WTC11 (cell line): Measurements from ENCODE around the gene PYCR2.

Experiments
- JUN ChIP-seq: sonication (generic); formaldehyde crosslinking; IDR thresholded peaks from 2 replicates; pipeline ENCODE4 v1.8.0; 2023; ENCODE audit warnings: mild to moderate bottlenecking, missing genetic modification reagents
- NFYB ChIP-seq: sonication (generic); formaldehyde crosslinking; conservative IDR thresholded peaks from 2 replicates; pipeline ENCODE4 v1.8.0; 2022; ENCODE audit warnings: low read depth, missing genetic modification reagents
- ZBTB21 ChIP-seq: sonication (generic); formaldehyde crosslinking; IDR thresholded peaks from 2 replicates; pipeline ENCODE4 v1.8.1; 2023; ENCODE audit warnings: mild to moderate bottlenecking, missing genetic modification reagents, borderline replicate concordance
- ZNF416 ChIP-seq: fragments of 250-450 bp; sonication (Bioruptor Pico); IDR thresholded peaks from 2 replicates; pipeline ENCODE4 v1.9.0; 2021; ENCODE audit warnings: mild to moderate bottlenecking, inconsistent platforms
- TF ChIP-seq, protein P1 (sequence below): fragments of 200-600 bp; IDR thresholded peaks from 2 replicates; pipeline ENCODE4 v1.8.0; 2022; ENCODE audit warnings: antibody characterized with exemption
- TF ChIP-seq, protein P2 (sequence below): sonication (generic); formaldehyde crosslinking; IDR thresholded peaks from 2 replicates; pipeline ENCODE4 v1.8.1; 2022; ENCODE audit warnings: mild to moderate bottlenecking, moderate library complexity, missing genetic modification reagents
- TF ChIP-seq, protein P3 (sequence below): sonication (generic); formaldehyde crosslinking; IDR thresholded peaks from 2 replicates; pipeline ENCODE4 v1.8.1; 2023; ENCODE audit warnings: mild to moderate bottlenecking, missing genetic modification reagents, moderate library complexity
- TF ChIP-seq, protein P4 (sequence below): sonication (generic); formaldehyde crosslinking; IDR thresholded peaks from 2 replicates; pipeline ENCODE4 v1.8.1; 2022; ENCODE audit warnings: low read depth, mild to moderate bottlenecking, moderate library complexity, missing genetic modification reagents, borderline replicate concordance
- TF ChIP-seq, protein P5 (sequence below): sonication (generic); formaldehyde crosslinking; IDR thresholded peaks from 2 replicates; pipeline ENCODE4 v1.8.1; 2022; ENCODE audit warnings: low read depth, missing genetic modification reagents, borderline replicate concordance

DNA sequence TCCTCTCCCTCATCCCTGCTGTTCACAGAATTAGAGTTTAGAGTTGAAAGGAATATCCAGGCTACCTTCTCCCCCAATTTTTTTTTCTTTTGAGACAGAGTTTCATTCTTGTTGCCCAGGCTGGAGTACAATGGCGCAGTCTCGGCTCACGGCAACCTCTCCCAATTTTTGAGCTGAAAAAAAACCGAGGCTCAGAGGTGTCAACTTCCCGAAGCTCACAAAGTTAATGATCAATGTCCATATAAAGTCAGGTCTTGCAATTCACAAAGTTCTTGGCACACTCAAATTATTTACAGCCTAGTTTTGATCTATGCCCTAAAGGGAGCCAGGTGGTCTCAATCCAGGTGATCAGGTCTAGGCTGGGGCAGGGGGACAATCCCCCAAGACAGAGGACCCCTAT, 34.3 kb downstream of the PYCR2 start:
- no peak for TF ChIP-seq JUN (CRISPR knock-in tag)
- TF ChIP-seq, protein P1, sequence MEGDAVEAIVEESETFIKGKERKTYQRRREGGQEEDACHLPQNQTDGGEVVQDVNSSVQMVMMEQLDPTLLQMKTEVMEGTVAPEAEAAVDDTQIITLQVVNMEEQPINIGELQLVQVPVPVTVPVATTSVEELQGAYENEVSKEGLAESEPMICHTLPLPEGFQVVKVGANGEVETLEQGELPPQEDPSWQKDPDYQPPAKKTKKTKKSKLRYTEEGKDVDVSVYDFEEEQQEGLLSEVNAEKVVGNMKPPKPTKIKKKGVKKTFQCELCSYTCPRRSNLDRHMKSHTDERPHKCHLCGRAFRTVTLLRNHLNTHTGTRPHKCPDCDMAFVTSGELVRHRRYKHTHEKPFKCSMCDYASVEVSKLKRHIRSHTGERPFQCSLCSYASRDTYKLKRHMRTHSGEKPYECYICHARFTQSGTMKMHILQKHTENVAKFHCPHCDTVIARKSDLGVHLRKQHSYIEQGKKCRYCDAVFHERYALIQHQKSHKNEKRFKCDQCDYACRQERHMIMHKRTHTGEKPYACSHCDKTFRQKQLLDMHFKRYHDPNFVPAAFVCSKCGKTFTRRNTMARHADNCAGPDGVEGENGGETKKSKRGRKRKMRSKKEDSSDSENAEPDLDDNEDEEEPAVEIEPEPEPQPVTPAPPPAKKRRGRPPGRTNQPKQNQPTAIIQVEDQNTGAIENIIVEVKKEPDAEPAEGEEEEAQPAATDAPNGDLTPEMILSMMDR, result no peak
- TF ChIP-seq, protein P2, sequence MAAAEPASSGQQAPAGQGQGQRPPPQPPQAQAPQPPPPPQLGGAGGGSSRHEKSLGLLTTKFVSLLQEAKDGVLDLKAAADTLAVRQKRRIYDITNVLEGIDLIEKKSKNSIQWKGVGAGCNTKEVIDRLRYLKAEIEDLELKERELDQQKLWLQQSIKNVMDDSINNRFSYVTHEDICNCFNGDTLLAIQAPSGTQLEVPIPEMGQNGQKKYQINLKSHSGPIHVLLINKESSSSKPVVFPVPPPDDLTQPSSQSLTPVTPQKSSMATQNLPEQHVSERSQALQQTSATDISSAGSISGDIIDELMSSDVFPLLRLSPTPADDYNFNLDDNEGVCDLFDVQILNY (CRISPR knock-in tag), result no peak
- TF ChIP-seq, protein P3, sequence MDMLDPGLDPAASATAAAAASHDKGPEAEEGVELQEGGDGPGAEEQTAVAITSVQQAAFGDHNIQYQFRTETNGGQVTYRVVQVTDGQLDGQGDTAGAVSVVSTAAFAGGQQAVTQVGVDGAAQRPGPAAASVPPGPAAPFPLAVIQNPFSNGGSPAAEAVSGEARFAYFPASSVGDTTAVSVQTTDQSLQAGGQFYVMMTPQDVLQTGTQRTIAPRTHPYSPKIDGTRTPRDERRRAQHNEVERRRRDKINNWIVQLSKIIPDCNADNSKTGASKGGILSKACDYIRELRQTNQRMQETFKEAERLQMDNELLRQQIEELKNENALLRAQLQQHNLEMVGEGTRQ, result no peak
- TF ChIP-seq, protein P4, sequence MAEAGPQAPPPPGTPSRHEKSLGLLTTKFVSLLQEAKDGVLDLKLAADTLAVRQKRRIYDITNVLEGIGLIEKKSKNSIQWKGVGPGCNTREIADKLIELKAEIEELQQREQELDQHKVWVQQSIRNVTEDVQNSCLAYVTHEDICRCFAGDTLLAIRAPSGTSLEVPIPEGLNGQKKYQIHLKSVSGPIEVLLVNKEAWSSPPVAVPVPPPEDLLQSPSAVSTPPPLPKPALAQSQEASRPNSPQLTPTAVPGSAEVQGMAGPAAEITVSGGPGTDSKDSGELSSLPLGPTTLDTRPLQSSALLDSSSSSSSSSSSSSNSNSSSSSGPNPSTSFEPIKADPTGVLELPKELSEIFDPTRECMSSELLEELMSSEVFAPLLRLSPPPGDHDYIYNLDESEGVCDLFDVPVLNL, result no peak
- TF ChIP-seq NFYB (CRISPR knock-in tag), result no peak
- TF ChIP-seq ZNF416 (CRISPR knock-in tag), result no peak
- no peak for TF ChIP-seq ZBTB21
- TF ChIP-seq, protein P5, sequence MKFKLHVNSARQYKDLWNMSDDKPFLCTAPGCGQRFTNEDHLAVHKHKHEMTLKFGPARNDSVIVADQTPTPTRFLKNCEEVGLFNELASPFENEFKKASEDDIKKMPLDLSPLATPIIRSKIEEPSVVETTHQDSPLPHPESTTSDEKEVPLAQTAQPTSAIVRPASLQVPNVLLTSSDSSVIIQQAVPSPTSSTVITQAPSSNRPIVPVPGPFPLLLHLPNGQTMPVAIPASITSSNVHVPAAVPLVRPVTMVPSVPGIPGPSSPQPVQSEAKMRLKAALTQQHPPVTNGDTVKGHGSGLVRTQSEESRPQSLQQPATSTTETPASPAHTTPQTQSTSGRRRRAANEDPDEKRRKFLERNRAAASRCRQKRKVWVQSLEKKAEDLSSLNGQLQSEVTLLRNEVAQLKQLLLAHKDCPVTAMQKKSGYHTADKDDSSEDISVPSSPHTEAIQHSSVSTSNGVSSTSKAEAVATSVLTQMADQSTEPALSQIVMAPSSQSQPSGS (CRISPR knock-in tag), result no peak
